Neuronal stem cell (in vitro differentiated cells): ENCODE data around the gene SETD1A.
A peak's percentile ranks its signal among the peaks of the same experiment; 100 is the strongest.

Source experiments
- DNase-seq: peaks from one replicate; pipeline ENCODE4 v3.0.0-alpha.2; 2013; ENCODE audit warnings: low spot score
- H2AFZ ChIP-seq: one replicate; pipeline ENCODE4 v1.6.1; 2013; ENCODE audit warnings: mild to moderate bottlenecking, low read length, inconsistent platforms
- H2AK5ac ChIP-seq: 2 replicates; pipeline ENCODE4 v1.6.1; 2013; ENCODE audit warnings: low read depth, mild to moderate bottlenecking, inconsistent platforms, low read length, moderate library complexity, mixed read lengths
- H2BK120ac ChIP-seq: 2 replicates; pipeline ENCODE4 v1.6.1; 2013; ENCODE audit warnings: low read depth, mild to moderate bottlenecking, inconsistent platforms, low read length, moderate library complexity, mixed read lengths
- H2BK12ac ChIP-seq: one replicate; pipeline ENCODE4 v1.6.1; 2013; ENCODE audit warnings: low read length, inconsistent platforms
- H2BK15ac ChIP-seq: 2 replicates; pipeline ENCODE4 v1.6.1; 2013; ENCODE audit warnings: mild to moderate bottlenecking, low read length, inconsistent platforms, mixed read lengths
- H2BK5ac ChIP-seq: one replicate; pipeline ENCODE4 v1.6.1; 2013; ENCODE audit warnings: inconsistent platforms, mild to moderate bottlenecking, low read length, moderate library complexity
- H3K14ac ChIP-seq: one replicate; pipeline ENCODE4 v1.6.1; 2013; ENCODE audit warnings: low read length, inconsistent platforms
- H3K18ac ChIP-seq: 2 replicates; pipeline ENCODE4 v1.6.1; 2013; ENCODE audit warnings: low read length, inconsistent platforms
- H3K23ac ChIP-seq: 2 replicates; pipeline ENCODE4 v1.6.1; 2013; ENCODE audit warnings: low read depth, mild to moderate bottlenecking, mixed read lengths, low read length, inconsistent platforms; ENCODE audit not compliant: poor library complexity
- H3K27ac ChIP-seq: replicated peaks from 3 replicates; pipeline ENCODE4 v1.5.1; 2013; ENCODE audit warnings: low read length, inconsistent platforms
- H3K27me3 ChIP-seq, 3 experiments: 2 replicates each; pipeline ENCODE4 v1.6.1; 2013; ENCODE audit warnings: low read length in 3 of 3, mild to moderate bottlenecking in 2 of 3, inconsistent platforms in 1 of 3, low read depth in 1 of 3, mixed read lengths in 1 of 3, moderate library complexity in 1 of 3; ENCODE audit not compliant: control insufficient read depth in 3 of 3, insufficient read depth in 3 of 3
- H3K36me3 ChIP-seq, 2 donors: replicated peaks in 1 of 2; 2 replicates each; pipeline ENCODE4 v1.6.1; 2013; ENCODE audit warnings: low read length in 2 of 2; ENCODE audit not compliant: control insufficient read depth in 2 of 2, insufficient read depth in 2 of 2
- H3K4ac ChIP-seq: 2 replicates; pipeline ENCODE4 v1.6.1; 2013; ENCODE audit warnings: inconsistent platforms, mild to moderate bottlenecking, low read length, moderate library complexity
- H3K4me1 ChIP-seq, 2 donors: 1 replicate in 1 of 2; 2 replicates in 1 of 2; pipeline ENCODE4 v1.6.1; 2013; ENCODE audit warnings: low read length in 2 of 2, low read depth in 1 of 2; ENCODE audit not compliant: control insufficient read depth in 2 of 2, insufficient read depth in 1 of 2
- H3K4me2 ChIP-seq: one replicate; pipeline ENCODE4 v1.6.1; 2013; ENCODE audit warnings: mild to moderate bottlenecking, low read length, inconsistent platforms; ENCODE audit not compliant: insufficient read depth, poor library complexity, severe bottlenecking
- H3K4me3 ChIP-seq, 2 donors: 2 replicates each; pipeline ENCODE4 v1.5.1; 2013; ENCODE audit warnings: low read length in 2 of 2, mild to moderate bottlenecking in 2 of 2, inconsistent platforms in 1 of 2, moderate library complexity in 1 of 2
- H3K79me1 ChIP-seq: one replicate; pipeline ENCODE4 v1.6.1; 2013; ENCODE audit warnings: low read depth, mild to moderate bottlenecking, inconsistent platforms, low read length, moderate library complexity
- H3K9ac ChIP-seq: one replicate; pipeline ENCODE4 v1.6.1; 2013; ENCODE audit warnings: mild to moderate bottlenecking, low read depth, low read length, inconsistent platforms; ENCODE audit not compliant: poor library complexity
- H3K9me3 ChIP-seq, 2 donors: replicated peaks in 1 of 2; 2 replicates each; pipeline versions ENCODE3 to v1.6.1; 2013; ENCODE audit warnings: low read length in 2 of 2, mild to moderate bottlenecking in 2 of 2, inconsistent platforms in 1 of 2, low read depth in 1 of 2, mixed read lengths in 1 of 2, moderate library complexity in 1 of 2; ENCODE audit not compliant: control insufficient read depth in 2 of 2, insufficient read depth in 1 of 2
- H4K8ac ChIP-seq: one replicate; pipeline ENCODE4 v1.6.1; 2013; ENCODE audit warnings: low read depth, mild to moderate bottlenecking, inconsistent platforms, low read length, moderate library complexity
- H4K91ac ChIP-seq: one replicate; pipeline ENCODE4 v1.6.1; 2013; ENCODE audit warnings: low read length, low read depth, mild to moderate bottlenecking, inconsistent platforms; ENCODE audit not compliant: poor library complexity
- WGBS, 2 donors: extraction: QIAGEN DNeasy Blood & Tissue Kit; methylation state at CpG; one replicate each; pipeline ENCODE4 v1.1.7; 2013; ENCODE audit warnings: missing lambda C conversion rate in 2 of 2, mixed read lengths in 1 of 2; ENCODE audit not compliant: insufficient read length in 2 of 2, insufficient replicate concordance in 1 of 2; ENCODE audit errors: extremely low coverage in 2 of 2; 5-methylcytosine and 5-hydroxymethylcytosine counted together

The SETD1A gene

GRCh38 chr16:31029272-31029671 lies 71.7 kb downstream of the SETD1A start:
- no peak overlapping the region for H4K8ac ChIP-seq
- no peak overlapping the region for H3K27ac ChIP-seq
- DNase-seq = no peak
- H2BK15ac ChIP-seq = no peak overlapping the region
- no peak overlapping the region for H3K4me3 ChIP-seq
- no peak overlapping the region for H3K4ac ChIP-seq
- no peak overlapping the region for H3K18ac ChIP-seq
- no peaks in the 10 kb centered on the region for H3K36me3 ChIP-seq
- H3K14ac ChIP-seq = no peak overlapping the region
- H2AFZ ChIP-seq = no peak overlapping the region
- H2BK5ac ChIP-seq = no peak overlapping the region
- no peaks in the 10 kb centered on the region for H3K79me1 ChIP-seq
- no peak overlapping the region for H3K9ac ChIP-seq
- H3K23ac ChIP-seq = no peak overlapping the region
- H2AK5ac ChIP-seq = no peak overlapping the region
- no peak overlapping the region for H2BK120ac ChIP-seq
- H2BK12ac ChIP-seq = no peak overlapping the region
- H4K91ac ChIP-seq = no peak overlapping the region
- H3K4me2 ChIP-seq = no peak overlapping the region
- WGBS, 2 donors = no CpG with 5 or more reads among the region's 5 CpGs
- no peaks in the 10 kb centered on the region for H3K9me3 ChIP-seq
- H3K27me3 ChIP-seq = no peaks in the 10 kb centered on the region
- peaks cover 3 to 9% of the 10 kb centered on the region in 2 donors for H3K4me1 ChIP-seq

- no peaks in the 10 kb centered on the region for H3K27me3 ChIP-seq
- no CpG with 5 or more reads among the region's 4 CpGs for WGBS, 2 donors
- H2BK15ac ChIP-seq = no peak overlapping the region
- no peak overlapping the region for H2BK5ac ChIP-seq
- H3K27ac ChIP-seq = no peak overlapping the region
- no peak overlapping the region for H2BK120ac ChIP-seq
- H2AK5ac ChIP-seq = no peak overlapping the region
- no peak overlapping the region for H3K9ac ChIP-seq
- no peak overlapping the region for H4K8ac ChIP-seq
- no peak overlapping the region for H4K91ac ChIP-seq
- no peak for DNase-seq
- no peak overlapping the region for H3K4me3 ChIP-seq
- H3K36me3 ChIP-seq = no peaks in the 10 kb centered on the region
- H3K14ac ChIP-seq = no peak overlapping the region
- peaks cover 1 to 9% of the 10 kb centered on the region in 2 donors for H3K4me1 ChIP-seq
- H3K18ac ChIP-seq = no peak overlapping the region
- no peaks in the 10 kb centered on the region for H3K9me3 ChIP-seq
- no peak overlapping the region for H2BK12ac ChIP-seq
- peaks cover 2% of the 10 kb centered on the region for H3K79me1 ChIP-seq
- no peak overlapping the region for H2AFZ ChIP-seq
- H3K23ac ChIP-seq = no peak overlapping the region
- no peak overlapping the region for H3K4ac ChIP-seq
- no peak overlapping the region for H3K4me2 ChIP-seq
Observed at GRCh38 chr16:31031276-31031675, 73.7 kb downstream of the SETD1A start.

DNA sequence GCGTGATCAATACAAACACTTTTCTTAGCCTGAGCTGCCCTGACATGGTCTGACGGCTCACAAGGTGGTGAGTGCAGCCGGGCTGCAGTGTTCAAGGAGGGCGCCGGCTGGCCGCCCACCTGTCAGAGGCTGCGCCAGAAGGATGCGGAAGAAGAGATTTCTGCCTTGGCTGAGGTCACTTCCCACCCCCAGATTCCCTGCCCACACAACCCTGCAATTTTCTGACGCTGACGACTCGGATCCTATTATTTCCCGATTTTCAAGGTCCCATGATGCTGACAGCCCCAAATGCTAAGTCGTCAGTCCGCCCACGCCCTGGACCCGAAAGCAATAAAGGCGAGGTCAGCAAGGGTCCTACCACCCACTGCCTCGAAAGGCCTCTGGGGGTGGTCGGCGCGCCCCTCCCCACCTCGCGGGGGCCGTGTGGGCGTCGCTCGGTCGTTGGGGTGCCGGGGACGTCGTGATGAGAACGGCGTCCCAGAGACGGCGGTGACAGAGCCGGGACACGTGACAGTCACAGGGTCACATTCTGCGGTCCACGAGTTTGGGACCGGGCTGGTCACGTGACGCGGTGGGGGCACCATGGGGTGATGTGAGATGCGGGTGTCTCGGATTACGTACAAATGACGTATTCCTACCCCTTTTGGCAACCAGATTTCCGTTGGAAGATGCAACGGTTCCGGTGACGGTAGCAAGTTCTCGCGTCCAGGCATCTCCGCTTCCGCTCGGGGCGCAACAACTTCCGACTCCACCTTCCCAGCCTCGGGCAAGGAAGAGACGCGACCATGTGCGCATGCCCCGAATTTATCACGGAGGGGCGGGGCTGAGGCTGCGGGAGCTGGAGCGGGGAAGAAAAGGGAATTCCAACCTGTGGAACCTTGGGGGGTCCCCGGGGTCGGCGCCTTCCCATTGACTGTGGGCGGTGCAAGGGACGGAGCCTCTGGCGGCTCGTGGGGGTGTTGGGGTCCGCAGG lies 75.5 kb downstream of the SETD1A start, which contains the start of gene STX4:
TSS of gene STX4 (plus strand) at position 823 of the 973 bp plus-strand sequence. CDS start 248 bp downstream, outside the sequence.
- Histone ChIP-seq H3K4me2 (peak within 1 kb of the TSS; percentile 100), H4K8ac (no peak within 1 kb of the TSS), H3K4ac (no peak within 1 kb of the TSS), H3K27me3 (no peaks in the 10 kb centered on the region), H3K4me1 (peaks cover 1 to 9% of the 10 kb centered on the region in 2 donors), H3K9ac (peak within 1 kb of the TSS; percentile 91), H3K79me1 (peaks cover 2% of the 10 kb centered on the region), H2AK5ac (peak within 1 kb of the TSS; percentile 76), H3K23ac (peak within 1 kb of the TSS; percentile 12), H3K14ac (peak within 1 kb of the TSS; percentile 67), H2BK120ac (no peak within 1 kb of the TSS), H4K91ac (no peak within 1 kb of the TSS), H2BK15ac (peak within 1 kb of the TSS; percentile 32), H3K4me3 (peak within 1 kb of the TSS; percentile 84 to 92), H2BK12ac (no peak within 1 kb of the TSS), H3K36me3 (peaks cover 0 to 3% of the 10 kb centered on the region in 2 donors), H2BK5ac (peak within 1 kb of the TSS; percentile 96), H3K18ac (peak within 1 kb of the TSS; percentile 94), H3K9me3 (no peaks in the 10 kb centered on the region), H2AFZ (peak within 1 kb of the TSS; percentile 96), H3K27ac (peak within 1 kb of the TSS; percentile 52)
- peak; percentile 96 for DNase-seq
- no CpG with 5 or more reads among the region's 75 CpGs for WGBS, 2 donors
